ENCODE measurements around the gene ACADSB.

Gene ACADSB

GRCh38 chr10:123035467-123036086 lies 26.8 kb downstream of the ACADSB start:
- Mint-ChIP-seq H3K9me3 (no peaks in the 10 kb centered on the region), H3K4me1 (ENCODE audit: low read depth) (peaks cover 11% of the 10 kb centered on the region), H3K4me3 (no peak overlapping the region), H3K27me3 (no peaks in the 10 kb centered on the region), H3K27ac (no peak overlapping the region), H3K36me3 (ENCODE audit: low read depth) (peaks cover 15% of the 10 kb centered on the region)
- intact Hi-C loops (cut with micrococcal nuclease): no loop called here

DNA sequence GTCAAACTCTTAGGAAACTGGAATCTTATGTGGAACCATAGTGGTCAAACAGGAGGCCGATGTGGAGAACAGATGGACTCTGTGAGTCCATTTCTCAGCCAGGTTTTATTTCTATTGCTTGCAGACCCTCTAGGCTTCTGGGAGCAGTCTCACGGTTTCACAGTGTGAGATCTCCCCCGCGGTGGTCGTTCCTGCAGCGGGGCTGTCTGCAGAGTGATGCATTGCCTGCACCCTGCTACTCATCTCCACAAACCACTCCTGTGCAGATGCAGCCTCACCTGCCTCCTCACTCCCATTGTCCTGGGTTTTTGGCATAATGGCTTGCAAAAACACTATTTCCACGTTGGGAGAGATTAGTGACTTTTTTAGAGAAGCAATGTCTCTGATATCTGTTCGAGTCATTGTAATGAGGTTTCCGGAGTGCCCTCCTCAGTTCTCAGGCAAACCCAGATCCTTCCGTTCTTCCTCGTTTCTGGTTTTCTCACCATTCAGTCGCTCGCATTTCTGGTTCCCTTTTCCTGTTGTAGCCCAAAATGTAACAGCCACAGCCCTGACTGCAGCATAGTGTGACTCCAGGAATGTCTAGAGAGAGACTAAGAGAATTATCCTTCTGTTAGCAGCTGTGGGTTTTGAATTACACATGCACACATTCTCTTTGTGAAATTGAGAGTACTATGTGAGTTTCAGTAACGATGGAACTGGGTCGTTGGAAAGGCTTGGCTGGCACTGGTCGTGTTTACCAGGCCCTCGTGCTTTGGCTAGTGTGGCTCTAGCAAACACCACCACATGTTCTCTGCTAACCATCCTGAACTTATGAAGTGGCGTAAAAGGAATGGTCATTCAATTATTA lies 30.2 kb downstream of the ACADSB start:
- intact Hi-C loops (cut with micrococcal nuclease): no loop called here

DNA sequence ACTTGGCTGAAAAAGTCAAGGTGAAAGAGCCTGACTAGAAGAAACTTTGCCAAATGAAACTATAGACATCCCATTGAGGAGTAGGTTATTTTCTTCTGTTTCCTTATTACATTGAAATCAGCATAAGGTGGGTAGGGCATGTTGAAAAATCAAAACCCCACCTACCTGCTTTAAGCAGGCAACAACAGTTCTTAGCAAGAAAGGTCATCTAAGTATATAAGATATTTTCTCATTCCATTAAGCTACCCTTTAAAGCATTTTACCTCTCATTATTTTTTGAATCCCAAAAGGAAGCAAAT lies 30.8 kb downstream of the ACADSB start:
- intact Hi-C loops (cut with micrococcal nuclease): no loop called here
- H3K4me1 Mint-ChIP-seq (ENCODE audit: low read depth): peaks cover 11% of the 10 kb centered on the region
- no peak overlapping the region for H3K4me3 Mint-ChIP-seq

More for the DNA sequence above, 30.2 kb downstream of the ACADSB start:
- Mint-ChIP-seq H3K9me3 (no peaks in the 10 kb centered on the region), H3K27me3 (no peaks in the 10 kb centered on the region), H3K36me3 (ENCODE audit: low read depth) (peaks cover 15% of the 10 kb centered on the region), H3K27ac (no peak overlapping the region), H3K4me1 (ENCODE audit: low read depth) (peaks cover 11% of the 10 kb centered on the region), H3K4me3 (no peak overlapping the region)

DNA sequence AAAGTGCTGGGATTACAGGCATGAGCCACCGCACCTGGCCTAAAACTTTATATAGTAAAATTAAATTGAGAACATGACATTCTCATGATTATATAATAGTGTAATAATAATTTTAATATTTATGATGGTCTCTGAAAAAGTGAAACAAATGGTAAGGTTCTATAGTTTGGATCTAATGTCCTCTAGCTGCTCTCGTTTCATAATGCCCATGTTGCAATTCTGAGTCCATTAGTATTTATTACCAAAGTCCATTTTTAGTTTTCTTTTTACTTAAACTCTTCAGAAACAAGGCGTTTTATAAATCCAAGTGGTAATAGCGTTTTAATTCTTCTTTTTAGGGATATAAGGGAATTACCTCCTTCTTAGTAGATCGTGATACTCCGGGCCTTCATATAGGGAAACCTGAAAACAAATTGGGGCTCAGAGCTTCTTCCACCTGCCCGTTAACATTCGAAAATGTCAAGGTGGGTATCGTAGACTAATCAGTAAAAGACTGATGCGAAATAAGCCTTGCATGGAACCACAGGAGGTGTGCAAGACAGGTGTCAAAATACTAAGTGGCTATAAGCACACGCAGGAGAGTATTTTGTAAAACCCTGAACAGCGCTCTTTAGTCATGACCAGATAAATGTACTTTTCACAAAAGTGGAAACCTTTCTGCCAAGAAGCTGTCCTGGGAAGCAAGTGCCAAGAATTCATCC lies 34.1 kb downstream of the ACADSB start:
- Mint-ChIP-seq H3K27ac (no peak overlapping the region), H3K4me3 (no peak overlapping the region), H3K9me3 (no peaks in the 10 kb centered on the region), H3K36me3 (ENCODE audit: low read depth) (peaks cover 7% of the 10 kb centered on the region), H3K27me3 (no peaks in the 10 kb centered on the region), H3K4me1 (ENCODE audit: low read depth) (peaks cover 11% of the 10 kb centered on the region)
- intact Hi-C loops (cut with micrococcal nuclease): loop anchor here (2.0 to 10.0 kb wide), 2 partner anchors 338 to 922 kb away; no protein-coding TSS in a partner anchor

More for the DNA sequence above, 30.8 kb downstream of the ACADSB start:
- Mint-ChIP-seq H3K9me3 (no peaks in the 10 kb centered on the region), H3K36me3 (ENCODE audit: low read depth) (peaks cover 15% of the 10 kb centered on the region), H3K27ac (no peak overlapping the region), H3K27me3 (no peaks in the 10 kb centered on the region)

DNA sequence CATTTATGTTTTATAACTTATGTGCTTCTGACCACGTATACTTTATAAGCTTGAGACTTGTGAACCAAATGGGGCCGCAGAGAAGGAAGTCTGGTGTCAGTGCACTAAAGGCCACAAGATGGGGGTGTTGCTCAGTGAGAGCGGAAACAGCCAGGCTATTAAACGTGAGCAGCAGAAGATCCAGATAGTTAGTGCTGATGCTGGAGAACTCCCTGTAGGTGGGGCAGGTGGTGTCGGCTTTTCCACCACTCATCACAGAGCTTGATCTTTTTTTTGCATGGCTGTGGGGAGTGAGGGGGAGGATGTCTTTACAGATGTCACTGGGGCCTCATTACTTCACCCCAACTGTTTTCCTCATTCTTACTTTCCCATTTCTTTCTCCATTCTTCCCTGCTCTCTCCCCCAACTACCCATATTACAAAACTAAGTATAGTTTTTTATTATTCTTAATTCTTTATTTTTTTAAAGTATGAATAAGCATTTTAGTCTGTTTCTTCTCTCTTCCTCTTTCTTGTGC lies 34.7 kb downstream of the ACADSB start:
- no peaks in the 10 kb centered on the region for H3K9me3 Mint-ChIP-seq
- H3K4me3 Mint-ChIP-seq: no peak overlapping the region
- intact Hi-C loops (cut with micrococcal nuclease): loop anchor here (2.0 to 10.0 kb wide), 2 partner anchors 337 to 921 kb away; no protein-coding TSS in a partner anchor
- H3K27ac Mint-ChIP-seq: no peak overlapping the region
- H3K27me3 Mint-ChIP-seq: no peaks in the 10 kb centered on the region
- H3K4me1 Mint-ChIP-seq (ENCODE audit: low read depth): peaks cover 11% of the 10 kb centered on the region
- H3K36me3 Mint-ChIP-seq (ENCODE audit: low read depth): peaks cover 7% of the 10 kb centered on the region

DNA sequence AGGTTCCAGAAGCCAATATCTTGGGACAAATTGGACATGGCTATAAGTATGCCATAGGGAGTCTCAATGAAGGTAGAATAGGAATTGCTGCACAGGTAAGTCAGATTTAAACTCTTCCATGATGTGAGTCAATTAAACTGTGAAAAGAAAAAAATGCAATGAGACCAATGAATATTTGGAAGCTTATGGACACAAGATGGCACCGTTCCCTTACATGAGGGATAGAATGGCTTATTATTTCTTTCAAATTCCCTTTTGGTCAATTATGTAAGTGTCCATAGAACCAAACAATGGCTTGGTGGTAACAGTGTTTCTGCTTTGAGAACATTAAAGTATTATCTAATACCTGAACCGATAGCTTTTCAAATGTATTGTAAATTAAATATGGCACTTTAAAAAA lies 35.6 kb downstream of the ACADSB start:
- Mint-ChIP-seq H3K27me3 (no peaks in the 10 kb centered on the region), H3K27ac (no peak overlapping the region), H3K4me3 (no peak overlapping the region), H3K9me3 (no peaks in the 10 kb centered on the region), H3K36me3 (ENCODE audit: low read depth) (peaks cover 7% of the 10 kb centered on the region), H3K4me1 (ENCODE audit: low read depth) (peaks cover 2% of the 10 kb centered on the region)
- intact Hi-C loops (cut with micrococcal nuclease): loop anchor here (1.0 to 10.0 kb wide), 2 partner anchors 515 to 920 kb away; no protein-coding TSS in a partner anchor

DNA sequence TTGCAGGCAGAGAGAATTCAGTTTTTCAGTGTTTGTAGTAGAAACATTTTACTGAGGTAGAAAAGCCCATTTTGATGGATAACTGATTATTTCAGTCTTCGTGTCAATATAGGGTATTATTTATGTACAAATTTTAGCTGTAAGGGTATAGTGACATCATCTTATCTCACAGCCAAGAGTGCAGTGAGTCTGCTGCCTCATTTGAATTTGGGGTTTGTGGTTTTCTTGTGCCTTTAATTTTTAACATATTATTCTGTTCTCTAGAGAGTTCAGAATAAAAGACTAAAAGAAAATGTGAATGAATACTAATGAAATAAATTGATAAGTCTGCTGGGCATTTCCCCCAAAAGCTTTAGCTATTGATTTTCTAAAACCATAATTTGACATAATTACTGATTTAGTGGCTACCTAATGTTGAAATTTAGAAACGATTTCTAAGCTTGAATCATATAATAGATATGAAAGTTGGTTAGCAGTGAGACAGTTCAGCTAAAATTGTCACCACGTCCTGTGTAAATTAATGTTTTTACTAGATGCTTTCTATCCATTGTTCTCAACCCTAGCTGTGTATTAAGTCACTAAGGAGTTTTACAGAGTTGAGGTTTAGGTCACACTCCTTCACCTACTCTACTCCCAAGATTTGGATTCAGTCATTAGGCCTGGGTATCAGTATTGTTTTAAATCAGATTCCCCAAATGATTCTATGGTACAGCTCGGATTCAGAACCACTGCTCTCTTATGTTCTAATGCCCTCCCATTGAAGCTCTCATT lies 37.3 kb downstream of the ACADSB start:
- Mint-ChIP-seq H3K27ac (no peak overlapping the region), H3K4me1 (ENCODE audit: low read depth) (no peaks in the 10 kb centered on the region), H3K9me3 (no peaks in the 10 kb centered on the region), H3K27me3 (no peaks in the 10 kb centered on the region), H3K36me3 (ENCODE audit: low read depth) (peaks cover 7% of the 10 kb centered on the region), H3K4me3 (no peak overlapping the region)
- intact Hi-C loops (cut with micrococcal nuclease): loop anchor here (5.0 to 10.0 kb wide), 2 partner anchors 86 to 919 kb away; no protein-coding TSS in a partner anchor

DNA sequence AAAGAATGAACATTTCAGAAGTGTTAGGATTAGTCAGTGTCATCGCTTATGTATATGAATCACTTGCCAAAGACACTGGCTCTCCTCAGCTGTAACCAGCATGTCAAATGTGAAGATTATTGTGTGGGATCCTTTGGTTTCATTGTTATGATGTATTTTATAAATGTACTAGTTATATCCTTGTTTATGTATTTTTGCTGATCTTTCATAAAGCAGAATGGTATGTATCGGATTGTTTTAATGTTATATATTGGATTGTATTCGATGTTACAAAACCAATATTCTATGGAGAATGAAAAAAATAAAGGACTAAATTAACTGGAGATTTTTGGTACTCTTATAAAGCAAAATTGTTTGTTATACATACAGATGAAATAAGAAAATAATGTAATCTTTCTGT lies 49.2 kb downstream of the ACADSB start:
- no peaks in the 10 kb centered on the region for H3K9me3 Mint-ChIP-seq
- peaks cover 5% of the 10 kb centered on the region for H3K27me3 Mint-ChIP-seq
- no peak overlapping the region for H3K27ac Mint-ChIP-seq
- no peaks in the 10 kb centered on the region for H3K36me3 Mint-ChIP-seq (ENCODE audit: low read depth)
- H3K4me1 Mint-ChIP-seq (ENCODE audit: low read depth): no peaks in the 10 kb centered on the region
- no peak overlapping the region for H3K4me3 Mint-ChIP-seq
- intact Hi-C loops (cut with micrococcal nuclease): no loop called here

DNA sequence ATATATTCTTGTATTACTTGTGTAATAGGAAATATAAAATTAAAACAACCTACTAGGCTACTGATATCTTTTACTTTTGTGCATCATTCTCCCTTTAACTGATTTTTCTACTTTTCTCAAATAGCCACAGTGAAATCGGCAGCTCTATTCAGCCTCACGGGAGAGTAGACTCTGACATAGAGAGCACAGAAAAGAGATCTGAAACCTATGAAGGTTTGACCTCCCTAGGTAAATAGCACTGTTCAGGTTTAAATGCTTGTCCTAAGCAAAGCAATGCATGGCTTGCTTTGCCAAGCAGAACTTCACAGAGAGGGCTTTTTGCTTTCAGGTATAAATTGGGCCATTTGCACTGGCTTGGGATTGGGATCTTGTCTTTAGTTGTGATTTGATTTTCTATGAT lies 53.1 kb downstream of the ACADSB start:
- Mint-ChIP-seq H3K4me3 (no peak overlapping the region), H3K27ac (no peak overlapping the region), H3K9me3 (no peaks in the 10 kb centered on the region), H3K36me3 (ENCODE audit: low read depth) (no peaks in the 10 kb centered on the region), H3K4me1 (ENCODE audit: low read depth) (no peaks in the 10 kb centered on the region), H3K27me3 (peaks cover 11% of the 10 kb centered on the region)
- intact Hi-C loops (cut with micrococcal nuclease): no loop called here

GRCh38 chr10:123062726-123063125 lies 53.9 kb downstream of the ACADSB start:
- H3K4me1 Mint-ChIP-seq (ENCODE audit: low read depth): no peaks in the 10 kb centered on the region
- H3K27ac Mint-ChIP-seq: no peak overlapping the region
- H3K4me3 Mint-ChIP-seq: no peak overlapping the region
- intact Hi-C loops (cut with micrococcal nuclease): no loop called here
- H3K36me3 Mint-ChIP-seq (ENCODE audit: low read depth): no peaks in the 10 kb centered on the region
- peaks cover 11% of the 10 kb centered on the region for H3K27me3 Mint-ChIP-seq
- no peaks in the 10 kb centered on the region for H3K9me3 Mint-ChIP-seq

- H3K27me3 Mint-ChIP-seq: peaks cover 11% of the 10 kb centered on the region
- H3K4me1 Mint-ChIP-seq (ENCODE audit: low read depth): no peaks in the 10 kb centered on the region
- no peak overlapping the region for H3K27ac Mint-ChIP-seq
Observed at GRCh38 chr10:123068087-123068853, 59.5 kb downstream of the ACADSB start.

DNA sequence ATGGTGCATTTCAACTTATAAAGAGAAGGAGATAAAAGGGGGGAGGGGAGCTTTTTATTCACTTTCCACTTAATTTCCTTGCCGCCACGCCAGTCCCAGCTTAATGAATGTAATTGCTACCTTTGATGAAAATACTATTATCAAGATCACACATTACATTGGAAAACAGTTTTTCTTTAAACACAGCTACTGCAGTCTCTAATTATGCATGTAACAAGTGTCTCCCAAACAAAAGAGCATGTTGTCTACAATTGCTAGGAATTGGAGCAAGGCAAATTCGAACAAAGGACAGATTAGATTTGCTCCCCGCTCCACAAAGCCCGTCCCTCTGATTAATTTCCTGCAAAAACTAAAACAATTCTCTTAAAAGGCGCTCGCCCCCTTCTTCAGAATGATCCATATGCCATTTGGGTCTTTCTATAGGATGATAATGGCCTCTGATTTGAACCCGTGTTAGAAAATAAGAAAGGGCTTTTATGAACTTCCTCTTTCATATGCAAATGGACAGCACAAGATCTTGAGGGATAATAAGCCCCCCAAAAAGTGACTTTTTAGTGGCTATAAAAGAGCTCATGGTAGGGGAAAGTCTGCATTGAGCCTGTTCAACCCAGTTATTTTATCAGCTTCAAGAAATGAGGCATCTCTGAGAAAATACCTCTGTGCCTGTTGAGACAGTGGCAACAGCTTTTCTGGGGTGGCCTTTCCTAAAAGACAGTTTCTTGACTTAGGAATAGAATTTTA lies 60.6 kb downstream of the ACADSB start:
- H3K27me3 Mint-ChIP-seq: peaks cover 11% of the 10 kb centered on the region
- no peak overlapping the region for H3K4me3 Mint-ChIP-seq
- no peaks in the 10 kb centered on the region for H3K4me1 Mint-ChIP-seq (ENCODE audit: low read depth)
- H3K36me3 Mint-ChIP-seq (ENCODE audit: low read depth): no peaks in the 10 kb centered on the region
- H3K27ac Mint-ChIP-seq: no peak overlapping the region
- H3K9me3 Mint-ChIP-seq: no peaks in the 10 kb centered on the region
- intact Hi-C loops (cut with micrococcal nuclease): no loop called here

More at GRCh38 chr10:123068087-123068853, 59.5 kb downstream of the ACADSB start:
- intact Hi-C loops (cut with micrococcal nuclease): no loop called here
- Mint-ChIP-seq H3K36me3 (ENCODE audit: low read depth) (no peaks in the 10 kb centered on the region), H3K9me3 (no peaks in the 10 kb centered on the region), H3K4me3 (no peak overlapping the region)

Measured in dendritic cell treated with granulocyte-macrophage colony-stimulating factor and Interleukin-4, amounts not matched to agents 40 ng/mL and 50 ng/mL, for 4 days (primary cell).